ENCODE measurements around the gene RSRC1.

- TF ChIP-seq CTCF (IDR thresholded peaks at IDR 0.05 in 8 of 11, conservative IDR thresholded peaks at IDR 0.05 in 3 of 11) (no peak), POLR2A (IDR thresholded peaks at IDR 0.05) (no peak)
These were observed 462.3 kb downstream of the RSRC1 start for GRCh38 chr3:158571969-158572765.

Measured in spleen (tissue), 7 donors.